ENCODE data around the gene GPATCH3. TPM values are rescaled to one million over a fixed set of nuclear protein-coding genes. Genes with fewer than 3 reads are reported as not detected.

Gene GPATCH3
- 13.9 TPM for total RNA-seq

GRCh38 chr1:26900001-26900814 lies at the start of gene GPATCH3:
Gene GPATCH3 (minus strand): TSS chr1:26900467. CDS start chr1:26900442, 25 bp downstream.

GRCh38 chr1:26921540-26922430 lies 21.5 kb upstream of the GPATCH3 start, which contains the start of gene NUDC:
Gene NUDC (plus strand): TSS chr1:26921743. CDS start chr1:26921849, 106 bp downstream.

GRCh38 chr1:26913754-26914619 lies 13.7 kb upstream of the GPATCH3 start, which contains the start of gene NR0B2:
Gene NR0B2 (minus strand): TSS chr1:26913975. CDS start chr1:26913940, 35 bp downstream.

GRCh38 chr1:26889551-26890466 lies 10.5 kb downstream of the GPATCH3 start, which contains the start of gene GPN2:
Gene GPN2 (minus strand): TSS chr1:26890283. CDS start chr1:26890096, 187 bp downstream.

GRCh38 chr1:26862781-26863684 lies 37.2 kb downstream of the GPATCH3 start, which contains the start of gene SFN:
Gene SFN (plus strand): TSS chr1:26863149. CDS start chr1:26863213, 64 bp downstream.

Other genes with a start within 250 kb of the GPATCH3 start
- gene ARID1A, start 204.5 kb downstream of the GPATCH3 start, total RNA-seq, result 84.6 TPM
- 11.0 TPM for gene PIGV, start 112.5 kb downstream of the GPATCH3 start, total RNA-seq
- 20.8 TPM for gene ZDHHC18, start 73.8 kb downstream of the GPATCH3 start, total RNA-seq
- 8.5 TPM for gene SFN, start 37.3 kb downstream of the GPATCH3 start, total RNA-seq
- 15.1 TPM for gene GPN2, start 10.2 kb downstream of the GPATCH3 start, total RNA-seq
- gene NR0B2, start 13.5 kb upstream of the GPATCH3 start, total RNA-seq, result not detected
- 31.4 TPM for gene NUDC, start 21.3 kb upstream of the GPATCH3 start, total RNA-seq
- gene KDF1, start 60.0 kb upstream of the GPATCH3 start, total RNA-seq, result 0.27 TPM
- gene TRNP1, start 93.2 kb upstream of the GPATCH3 start, total RNA-seq, result 20.7 TPM
- 2.1 TPM for gene TENT5B, start 112.4 kb upstream of the GPATCH3 start, total RNA-seq

Data from camera-type eye (tissue), 1 donor.